ENCODE measurements around the gene LCN15.
"Not testable (repeated sequence)": the region's sequence is repeated elsewhere in the genome, so short reads cannot be mapped to it uniquely, and the experiment has no call there.

DNA sequence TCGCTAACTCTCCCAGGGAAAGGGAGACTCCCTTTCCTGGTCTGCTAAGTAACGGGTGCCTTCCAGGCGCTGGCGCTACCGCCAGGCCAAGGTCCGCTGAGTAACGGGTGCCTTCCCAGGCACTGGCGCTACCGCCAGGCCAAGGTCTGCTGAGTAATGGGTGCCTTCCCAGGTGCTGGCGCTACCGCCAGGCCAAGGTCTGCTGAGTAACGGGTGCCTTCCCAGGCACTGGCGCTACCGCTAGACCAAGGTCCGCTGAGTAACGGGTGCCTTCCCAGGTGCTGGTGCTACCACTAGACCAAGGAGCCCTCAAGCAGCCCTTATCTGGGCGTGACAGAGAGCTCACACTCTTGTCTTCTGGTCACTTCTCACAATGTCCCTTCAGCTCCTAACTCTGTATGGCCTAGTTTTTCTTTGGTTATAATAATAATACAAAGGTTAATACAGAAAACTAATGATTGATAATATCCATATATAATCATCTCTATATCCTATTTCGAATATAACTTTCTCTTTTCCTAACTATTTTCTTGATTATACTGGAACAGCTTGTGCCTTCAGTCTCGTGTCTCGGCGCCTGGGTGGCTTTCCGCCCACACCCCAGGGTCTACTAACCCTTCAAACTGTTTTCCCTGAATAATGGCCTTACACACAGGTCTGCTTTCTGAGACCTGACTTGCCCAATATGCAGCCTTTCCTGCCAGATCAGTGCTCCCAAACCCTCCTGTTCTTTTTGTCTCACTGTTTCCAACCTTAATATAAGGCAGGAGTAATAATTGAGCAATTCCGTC, 21.4 kb upstream of the LCN15 start:
- not testable (repeated sequence) for TF ChIP-seq FOXA1, RAD21, JUND (IDR thresholded peaks at IDR 0.05)

Measured in liver (tissue), 2 donors.